Measurements from ENCODE around the gene STMND1.

Gene STMND1

DNA sequence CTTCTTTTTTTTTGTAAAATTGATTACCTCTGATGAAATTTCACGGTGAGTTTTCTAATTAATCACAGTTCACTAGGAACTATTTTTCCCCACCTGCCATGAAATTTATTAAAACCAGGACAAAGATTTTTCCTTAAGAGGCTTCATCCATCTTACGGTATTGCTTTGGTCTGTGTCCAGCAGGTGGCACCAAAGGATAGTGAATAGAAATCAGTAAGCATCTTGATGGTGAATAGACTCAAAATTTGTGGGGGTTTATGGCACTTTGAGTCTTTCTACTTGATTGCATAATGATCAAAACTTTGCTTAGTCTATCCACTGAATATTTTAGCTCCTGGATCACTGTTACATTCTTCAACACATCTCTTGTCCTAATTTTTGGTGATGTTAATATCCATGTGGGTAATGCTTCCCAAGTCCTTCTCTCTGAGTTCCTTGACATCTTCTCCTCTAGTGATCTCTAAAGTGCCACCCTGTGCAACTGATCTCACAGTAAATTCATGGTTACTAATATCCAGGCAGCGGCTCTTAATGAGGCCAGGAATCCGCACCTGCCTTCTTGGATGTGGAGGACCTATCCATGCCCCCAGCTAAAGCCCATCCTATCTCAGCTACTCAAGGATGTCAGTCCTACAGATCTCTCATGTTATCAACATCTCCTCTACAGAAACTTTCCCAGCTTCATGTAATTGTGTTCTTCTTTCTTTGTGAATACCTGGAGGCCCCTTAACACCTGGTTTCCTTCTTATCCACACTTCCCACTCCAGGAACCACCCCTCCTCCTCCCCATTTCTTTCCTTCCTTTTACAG is 54.5 kb downstream of the STMND1 start:
- intact Hi-C loops (cut with DNase I): loop anchor here (1.0 to 10.0 kb wide), 3 partner anchors 428 to 1348 kb away; no protein-coding TSS in a partner anchor

DNA sequence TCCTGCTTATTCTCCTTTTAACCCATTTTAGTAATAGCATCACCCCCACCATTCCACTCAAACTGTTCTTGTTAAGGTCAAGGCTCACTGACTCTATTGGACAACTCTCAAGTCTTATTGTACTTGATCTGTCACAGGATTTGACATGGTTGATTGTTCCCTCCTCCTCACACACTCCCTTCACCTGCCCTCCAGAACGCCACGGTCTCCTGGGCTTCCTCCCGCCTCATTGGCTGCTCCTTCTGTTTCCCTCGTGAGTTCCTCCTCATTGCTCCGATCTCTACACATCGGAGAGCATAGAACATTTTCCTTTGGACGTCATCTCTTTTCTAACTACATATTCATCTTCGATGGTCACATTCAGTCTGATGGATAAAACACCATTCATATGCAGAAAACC is 55.1 kb downstream of the STMND1 start:
- intact Hi-C loops (cut with DNase I): loop anchor here (1.0 to 10.0 kb wide), 3 partner anchors 427 to 1348 kb away; no protein-coding TSS in a partner anchor

More for the DNA sequence above, 54.5 kb downstream of the STMND1 start:
- DNase-seq: peak in 7 of 10 donors; percentile 21 to 87 (median 62)

DNA sequence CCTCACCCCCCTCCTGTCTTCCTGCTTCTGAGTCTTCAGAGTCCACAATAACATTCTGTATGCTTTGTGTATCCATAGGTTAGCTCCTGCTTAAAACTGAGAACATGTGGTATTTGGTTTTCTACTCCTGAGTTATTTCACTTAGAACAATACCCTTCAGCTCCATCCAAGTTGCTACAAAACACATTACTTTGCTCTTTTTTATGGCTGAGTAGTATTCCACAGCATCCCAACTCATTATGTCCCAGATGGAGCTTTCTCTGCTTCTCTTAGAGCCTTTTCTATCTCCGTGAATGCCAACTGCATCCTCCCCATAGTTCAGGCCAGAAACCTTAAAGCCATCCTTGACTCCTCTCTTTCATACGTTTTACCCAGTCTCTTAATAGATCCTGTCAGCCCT is 55.8 kb downstream of the STMND1 start:
- intact Hi-C loops (cut with DNase I): loop anchor here (5.0 to 10.0 kb wide), 2 partner anchors 645 to 1347 kb away; no protein-coding TSS in a partner anchor
- DNase-seq: no peak

More for the DNA sequence above, 55.1 kb downstream of the STMND1 start:
- no peak for DNase-seq

DNA sequence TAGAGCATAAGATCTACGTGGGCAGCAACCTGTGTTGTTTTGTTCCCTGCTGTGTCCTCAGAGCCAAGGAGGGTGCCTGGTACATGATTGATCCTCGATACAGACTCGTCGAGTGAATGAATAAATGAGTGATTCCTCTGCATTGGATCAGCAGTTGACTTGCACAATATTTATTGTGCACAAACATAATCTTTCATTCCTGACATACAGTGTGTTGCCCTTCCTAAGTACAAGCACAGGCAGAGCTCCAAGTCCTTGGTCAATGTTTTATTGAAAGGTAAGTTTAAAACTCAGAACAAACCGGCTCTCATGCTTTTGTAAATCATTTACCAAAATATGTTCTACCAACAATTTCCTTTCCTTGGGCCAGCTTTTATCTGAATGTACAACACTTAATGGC is 57.4 kb downstream of the STMND1 start:
- intact Hi-C loops (cut with DNase I): loop anchor here (5.0 to 10.0 kb wide), 2 partner anchors 643 to 1346 kb away; no protein-coding TSS in a partner anchor
- no peak for DNase-seq

DNA sequence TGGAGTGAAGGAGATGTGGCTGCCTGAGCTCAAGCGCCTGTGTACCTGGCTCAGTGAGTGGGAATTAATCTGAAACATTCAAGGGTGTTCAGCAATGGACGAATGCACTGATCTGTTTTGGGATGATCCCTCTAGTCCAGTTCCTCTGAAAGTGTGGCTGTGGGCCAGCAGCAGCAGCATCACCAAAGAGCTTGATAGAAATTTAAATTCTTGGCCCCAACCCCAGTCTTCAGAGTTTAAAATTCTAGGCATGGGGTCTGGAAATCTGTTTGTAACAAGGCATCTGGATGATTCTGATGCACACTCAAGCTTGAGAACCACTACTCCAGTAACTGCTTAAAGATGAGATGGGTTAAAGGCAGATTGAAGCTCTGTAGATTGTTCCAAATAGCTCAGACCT is 59.2 kb downstream of the STMND1 start:
- intact Hi-C loops (cut with DNase I): no loop called here
- DNase-seq: no peak

DNA sequence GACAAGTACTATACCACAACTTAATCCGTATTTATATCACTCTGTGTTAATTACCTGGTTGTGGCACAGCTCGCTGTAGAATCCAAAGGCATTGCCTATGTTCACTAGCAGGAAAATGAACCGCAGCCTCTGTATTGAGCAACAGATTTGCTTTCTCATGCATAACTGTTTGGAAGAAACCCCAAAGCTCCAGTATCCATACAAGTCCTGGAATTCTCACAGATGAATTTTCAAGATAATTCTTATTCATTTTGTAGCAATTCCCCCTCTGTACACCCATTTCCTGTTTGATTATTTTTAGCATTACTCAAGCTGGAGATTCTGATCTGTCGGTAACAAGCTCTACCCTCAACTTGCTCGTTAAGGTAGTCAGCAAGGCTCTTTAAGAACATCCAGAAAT is 63.5 kb downstream of the STMND1 start:
- intact Hi-C loops (cut with DNase I): no loop called here
- no peak for DNase-seq

DNA sequence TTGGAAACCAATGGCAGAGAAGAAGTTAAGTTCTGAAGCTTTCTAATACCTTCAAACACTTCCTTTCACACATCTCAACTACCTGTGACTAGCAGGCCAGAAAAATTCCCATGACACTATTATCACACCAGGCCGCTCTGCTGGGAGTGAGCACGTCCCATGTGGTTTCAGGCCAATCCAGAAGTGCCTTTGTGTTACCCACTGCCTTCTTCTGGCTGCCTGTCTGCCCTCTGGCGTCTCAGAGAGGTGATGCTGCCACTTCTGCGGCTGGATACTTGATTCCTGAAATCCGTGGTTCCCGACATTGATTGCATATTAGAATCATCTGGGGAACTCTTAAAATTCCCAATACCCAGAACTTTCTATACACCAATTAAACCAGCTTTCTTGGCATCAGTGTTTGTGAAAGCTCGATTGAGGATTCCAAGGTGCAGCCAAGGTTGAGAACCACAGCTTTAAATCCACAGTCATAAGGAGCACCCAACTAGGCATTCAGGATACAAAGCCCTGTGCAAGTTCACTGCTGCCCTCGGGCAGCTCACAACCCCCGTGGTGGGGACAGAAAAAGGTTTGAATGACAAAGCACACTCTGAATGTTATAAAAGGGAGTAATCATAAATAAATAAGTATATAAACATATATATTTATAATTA is 65.6 kb downstream of the STMND1 start:
- peak in 2 of 10 donors; percentile 25 to 39 for DNase-seq
- intact Hi-C loops (cut with DNase I): no loop called here

DNA sequence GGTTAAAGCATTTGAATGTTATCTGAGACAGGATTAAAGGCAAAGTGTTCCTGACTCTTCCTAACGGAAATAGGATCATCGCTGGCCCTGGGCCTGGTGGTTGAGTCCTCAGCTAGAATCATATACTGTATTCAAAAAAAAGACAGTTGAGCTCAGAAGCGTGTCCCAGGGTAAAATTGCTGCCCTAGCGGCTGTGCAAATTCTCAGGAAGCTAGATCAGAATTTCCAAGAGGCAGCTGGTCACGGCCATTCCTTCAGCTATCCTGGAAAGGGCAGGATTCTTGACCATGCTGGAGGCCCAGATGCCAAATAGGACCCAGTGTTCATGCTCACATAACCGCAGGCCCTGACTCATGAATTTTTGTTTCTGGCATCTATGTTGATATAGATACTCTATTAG is 67.4 kb downstream of the STMND1 start:
- intact Hi-C loops (cut with DNase I): no loop called here
- DNase-seq: no peak

DNA sequence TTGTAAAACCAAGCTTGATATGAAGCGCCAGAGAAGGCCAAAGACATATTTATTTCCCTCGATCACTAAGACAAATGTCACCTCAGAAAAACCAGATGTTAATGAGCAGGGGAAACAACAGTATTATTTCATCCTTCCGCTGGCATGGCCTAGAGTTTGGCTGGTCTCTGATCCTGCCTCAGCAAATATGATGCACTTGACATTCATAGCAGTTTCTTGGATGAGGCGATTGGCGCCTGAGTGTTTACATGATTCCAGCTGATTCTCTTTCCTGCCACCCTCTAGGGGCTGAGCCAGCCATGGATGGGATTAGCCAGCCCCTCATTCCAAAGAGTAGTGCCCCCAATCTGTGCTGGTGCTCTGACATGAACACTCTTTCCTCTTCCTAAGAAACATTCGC is 67.9 kb downstream of the STMND1 start:
- intact Hi-C loops (cut with DNase I): no loop called here

DNA sequence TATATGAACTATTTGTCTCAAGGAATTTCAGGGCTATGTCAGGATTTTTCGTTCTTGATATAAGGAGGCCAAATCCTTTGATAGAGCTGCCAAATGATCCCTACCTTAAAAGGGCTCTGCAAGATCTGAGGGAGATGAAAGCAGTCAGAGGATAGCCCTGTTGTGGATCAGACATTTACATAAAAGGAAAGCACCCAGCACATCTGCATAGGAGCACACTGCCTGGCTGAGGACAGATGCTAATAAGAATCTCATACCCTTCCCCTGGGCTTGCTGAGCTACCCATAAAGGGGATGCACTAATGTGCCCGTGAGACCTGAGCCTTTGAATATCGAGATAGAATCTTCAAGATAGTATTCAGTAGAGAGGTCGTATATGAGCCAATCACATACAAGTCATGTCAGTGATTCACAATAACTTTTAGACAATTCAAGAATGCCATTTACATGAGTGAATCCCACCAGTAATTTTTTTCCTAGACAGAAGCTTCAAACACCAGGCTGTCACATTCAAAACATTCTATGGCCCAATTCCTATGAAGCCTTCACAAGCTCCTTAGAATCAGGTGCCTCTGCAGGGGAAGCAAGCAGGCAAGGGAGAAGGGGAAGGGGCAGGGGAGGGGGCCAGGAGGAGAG is 71.1 kb downstream of the STMND1 start:
- intact Hi-C loops (cut with DNase I): no loop called here
- DNase-seq: no peak

More for the DNA sequence above, 67.9 kb downstream of the STMND1 start:
- no peak for DNase-seq

DNA sequence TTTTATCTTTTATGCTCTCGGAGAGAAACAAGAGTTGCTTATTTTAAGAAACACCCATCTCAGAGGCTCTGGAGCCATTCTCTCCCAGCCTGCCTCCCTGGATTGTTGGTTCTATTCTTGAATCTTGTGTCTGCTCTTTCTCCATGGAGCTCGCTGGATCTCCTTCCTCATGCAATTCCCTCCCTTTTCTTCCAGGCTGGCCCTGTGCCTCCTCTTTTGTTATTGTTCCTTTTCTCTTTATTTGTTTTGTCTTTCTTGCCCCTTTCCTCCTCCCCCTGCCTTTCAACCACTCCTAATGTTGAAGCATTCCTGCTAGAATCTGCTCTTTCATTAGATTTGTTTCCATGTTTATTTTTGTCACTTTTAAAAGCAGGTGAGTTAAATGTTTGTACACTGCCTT is 76.5 kb downstream of the STMND1 start:
- no peak for DNase-seq
- intact Hi-C loops (cut with DNase I): no loop called here

DNA sequence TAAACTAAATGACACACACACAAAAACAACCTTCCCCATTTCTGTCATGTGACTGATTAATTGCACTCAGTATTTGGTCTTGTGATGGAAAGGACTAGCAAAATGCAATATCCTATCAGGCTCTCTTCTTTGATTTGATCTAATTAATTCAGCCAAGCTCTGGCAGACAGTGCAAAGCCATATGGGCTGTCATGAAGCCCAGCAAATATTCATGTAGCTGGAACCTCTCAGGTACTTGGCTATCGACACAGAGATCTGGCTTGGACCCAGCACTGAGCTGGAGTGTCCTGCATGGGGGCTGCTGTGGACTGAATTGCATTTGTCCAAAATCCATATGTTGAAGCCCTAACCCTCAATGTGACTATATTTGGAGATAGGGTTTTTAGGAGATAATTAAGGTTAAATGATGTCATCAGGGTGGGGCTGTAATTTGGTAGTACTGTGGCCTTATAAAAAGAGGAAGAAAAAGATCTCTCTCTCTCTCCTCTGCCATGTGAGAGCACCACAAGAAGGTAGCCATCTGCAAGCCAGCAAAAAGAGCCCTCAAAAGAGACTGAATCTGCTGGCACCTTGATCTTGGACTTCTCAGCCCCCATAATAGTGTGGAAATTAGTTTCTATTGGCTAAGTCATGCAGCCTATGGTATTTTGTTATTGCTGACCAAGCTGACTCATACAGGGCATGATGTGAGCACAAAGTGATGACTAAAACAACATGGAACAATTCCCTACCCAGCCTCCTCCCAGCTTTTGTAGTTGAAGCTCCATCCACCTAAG is 77.1 kb downstream of the STMND1 start:
- intact Hi-C loops (cut with DNase I): no loop called here
- DNase-seq: peak in 1 of 10 donors; percentile 21

DNA sequence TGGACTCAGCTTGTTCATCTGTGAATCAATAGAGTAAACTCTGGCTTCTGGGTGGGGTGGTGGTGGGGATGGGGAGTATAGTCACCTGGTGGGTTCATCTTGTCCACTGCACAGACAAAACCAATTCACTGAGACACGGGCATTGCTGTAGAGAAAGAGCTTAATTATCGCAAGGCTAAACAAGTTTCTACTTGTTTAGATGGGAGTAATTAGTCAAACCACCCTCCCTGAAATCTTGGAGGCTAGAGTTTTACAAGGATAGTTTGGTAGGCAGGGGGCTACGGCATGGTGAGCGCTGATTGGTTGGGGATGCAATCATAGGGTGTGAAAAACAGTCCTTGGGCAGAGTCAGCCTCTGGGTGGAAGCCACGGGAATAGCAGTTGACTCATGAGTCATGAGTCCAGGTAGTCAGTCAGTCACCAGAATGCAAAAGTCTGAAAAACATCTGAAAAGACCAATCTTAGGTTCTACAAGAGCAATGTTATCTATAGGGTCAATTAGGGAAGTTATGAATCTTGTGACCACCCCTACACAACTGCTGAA is 77.8 kb downstream of the STMND1 start:
- intact Hi-C loops (cut with DNase I): no loop called here
- DNase-seq: no peak

All from posterior cingulate gyrus (tissue), 11 donors.